Measurements from ENCODE around the gene CHST14.

CHST14 gene

DNA sequence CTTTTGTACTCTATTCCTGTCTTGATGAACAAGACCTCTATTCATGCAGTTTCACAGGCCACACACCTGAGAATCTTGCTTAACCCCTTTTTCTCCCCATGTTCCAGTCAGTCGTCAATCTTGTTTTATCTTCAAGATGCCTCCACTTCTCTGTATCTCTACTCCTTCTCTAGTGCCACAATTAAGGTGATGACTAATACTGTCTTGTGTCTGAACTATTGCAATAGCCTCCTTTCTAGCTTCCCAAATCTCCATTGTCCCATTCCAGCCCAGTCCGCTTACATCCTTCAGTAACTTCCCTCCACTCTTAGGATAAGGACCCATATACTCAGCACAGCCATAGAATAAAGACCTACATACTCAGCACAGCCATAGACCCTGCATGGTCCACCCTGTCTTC lies 24.7 kb downstream of the CHST14 start:
- DNase-seq = no peak

DNA sequence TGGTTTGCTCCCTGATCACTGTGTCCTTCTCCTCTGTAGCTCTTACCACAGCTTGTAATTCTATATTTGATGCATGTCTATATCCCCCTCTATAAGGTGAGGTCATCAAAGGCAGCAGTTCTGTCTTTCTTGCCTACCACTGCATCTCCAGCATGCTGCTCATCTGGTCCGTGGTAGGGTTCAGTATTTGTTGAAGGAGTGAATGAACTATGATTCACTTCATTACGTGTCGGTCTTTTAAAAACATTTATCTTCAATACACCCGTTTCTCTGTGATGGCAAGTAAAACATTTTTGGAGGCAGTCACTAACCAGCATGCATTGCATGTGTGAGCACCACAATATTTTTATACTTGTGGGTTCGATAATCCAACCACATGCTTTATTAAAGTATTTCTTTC lies 27.6 kb downstream of the CHST14 start:
- DNase-seq = no peak

DNA sequence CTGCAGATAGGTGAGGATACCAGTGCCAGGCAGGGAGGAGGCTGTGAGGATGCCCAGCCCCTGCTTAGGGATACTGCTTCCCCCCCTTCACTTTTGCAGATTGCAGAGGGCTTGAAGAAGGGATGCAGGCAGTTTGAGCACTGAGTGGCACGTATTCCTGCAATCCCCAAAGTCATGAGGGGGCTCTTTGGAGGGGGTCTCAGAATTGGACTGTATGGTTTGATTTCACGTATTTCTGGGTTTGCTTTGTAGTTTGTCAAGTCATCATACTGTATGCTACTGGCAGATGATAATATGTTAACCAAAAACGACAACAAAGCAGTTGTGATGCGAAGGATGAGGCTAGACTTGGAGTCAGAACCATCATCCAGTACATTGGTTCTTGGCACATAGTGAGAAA lies 28.1 kb downstream of the CHST14 start:
- no peak for DNase-seq

DNA sequence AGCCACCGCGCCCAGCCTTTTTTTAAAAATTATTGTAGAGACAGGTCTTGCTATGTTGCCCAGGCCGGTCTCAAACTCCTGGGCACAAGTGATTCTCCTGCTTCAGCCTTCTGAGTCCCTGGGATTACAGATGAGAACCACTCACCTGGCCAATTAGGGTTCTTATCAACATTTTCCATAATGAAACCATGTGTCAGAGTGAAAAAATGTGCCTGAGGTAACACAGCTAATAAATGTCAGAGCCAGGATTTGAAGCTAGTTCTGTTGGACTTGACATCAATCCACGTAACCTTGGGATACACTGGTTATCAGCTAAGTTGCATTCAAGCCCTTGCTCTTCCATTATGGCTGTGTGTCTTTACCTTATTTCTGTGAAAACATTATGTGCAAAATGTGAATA lies 29.1 kb downstream of the CHST14 start:
- DNase-seq = no peak

DNA sequence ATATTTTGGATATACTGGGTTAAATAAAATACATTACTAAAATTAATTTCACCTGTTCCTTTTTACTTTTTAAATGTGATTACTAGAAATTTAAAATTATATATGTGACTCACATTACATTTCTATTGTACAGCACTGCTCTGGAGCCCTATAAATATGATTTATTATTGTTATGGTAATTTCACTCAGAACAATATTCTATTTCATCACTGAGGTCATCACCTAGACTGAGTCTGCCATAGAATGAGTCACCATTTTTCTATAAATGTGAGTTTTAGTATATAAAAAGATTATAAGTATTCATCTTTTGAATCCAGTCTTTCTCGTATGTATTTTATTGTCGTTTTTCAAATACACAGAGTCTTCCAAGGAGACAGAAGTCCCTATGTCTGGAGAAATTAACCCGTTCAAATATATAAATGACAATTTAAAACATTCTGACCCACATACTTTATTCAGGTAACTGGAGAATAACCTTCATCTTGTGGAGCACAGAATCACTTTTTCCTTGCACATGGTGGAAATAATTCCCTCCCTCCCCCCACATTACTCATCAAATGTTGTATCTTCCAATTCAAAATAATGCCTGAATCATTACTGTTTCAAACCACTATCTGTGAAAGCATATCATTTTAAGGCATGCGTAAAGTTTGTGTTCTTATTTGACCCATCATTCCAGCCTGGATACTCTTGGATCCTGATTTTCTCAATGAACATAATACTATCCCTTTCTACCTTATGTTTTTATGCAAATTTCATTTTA lies 30.0 kb downstream of the CHST14 start:
- no peak for DNase-seq

DNA sequence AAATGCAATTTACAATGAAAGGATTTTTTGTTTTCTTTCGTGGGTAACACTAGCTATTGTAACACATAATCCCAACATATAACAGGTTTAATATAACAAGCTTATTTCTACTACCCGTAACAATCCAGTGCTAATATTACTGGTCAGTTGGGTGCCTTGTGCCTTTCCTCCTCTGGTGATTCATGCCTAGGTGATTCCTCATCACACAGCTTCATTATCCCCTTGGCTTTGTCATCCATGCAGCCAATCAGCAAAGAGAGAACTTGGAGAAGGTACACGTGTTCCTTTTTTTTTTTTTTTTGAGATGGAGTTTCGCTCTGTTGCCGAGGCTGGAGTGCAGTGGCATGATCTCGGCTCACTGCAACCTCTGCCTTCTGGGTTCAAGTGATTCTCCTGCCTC lies 30.7 kb downstream of the CHST14 start:
- DNase-seq = no peak

DNA sequence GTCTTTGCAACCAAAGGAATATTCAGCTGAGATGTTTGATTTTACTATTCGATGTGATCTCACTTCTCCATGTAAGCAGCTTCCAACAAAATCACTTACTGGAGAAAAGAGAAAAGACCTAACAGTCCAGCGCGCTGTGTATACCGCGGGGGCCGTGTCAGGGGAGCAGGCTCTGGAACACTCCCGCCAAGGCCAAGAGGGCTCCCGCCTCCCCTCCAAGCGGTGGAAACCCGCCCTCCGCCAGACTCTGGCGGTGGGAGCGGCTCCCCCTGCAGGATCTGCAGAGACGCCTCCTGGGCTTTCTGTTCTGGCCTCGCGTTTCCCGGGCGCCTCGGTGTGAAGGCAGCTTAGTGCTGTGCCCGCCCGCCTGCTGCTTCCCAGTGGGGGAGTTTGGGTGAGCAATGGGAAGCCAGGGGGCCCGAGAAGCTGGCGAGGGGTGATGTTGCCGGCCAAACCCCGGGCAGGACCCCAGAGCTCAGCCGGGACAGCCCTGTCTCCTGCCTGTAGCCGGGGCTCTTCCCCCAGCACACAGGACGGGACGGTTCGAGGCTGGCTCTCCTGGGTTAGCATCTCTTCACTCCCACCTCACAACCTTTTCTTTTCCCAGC lies 36.3 kb downstream of the CHST14 start:
- peak; percentile 65 for DNase-seq

DNA sequence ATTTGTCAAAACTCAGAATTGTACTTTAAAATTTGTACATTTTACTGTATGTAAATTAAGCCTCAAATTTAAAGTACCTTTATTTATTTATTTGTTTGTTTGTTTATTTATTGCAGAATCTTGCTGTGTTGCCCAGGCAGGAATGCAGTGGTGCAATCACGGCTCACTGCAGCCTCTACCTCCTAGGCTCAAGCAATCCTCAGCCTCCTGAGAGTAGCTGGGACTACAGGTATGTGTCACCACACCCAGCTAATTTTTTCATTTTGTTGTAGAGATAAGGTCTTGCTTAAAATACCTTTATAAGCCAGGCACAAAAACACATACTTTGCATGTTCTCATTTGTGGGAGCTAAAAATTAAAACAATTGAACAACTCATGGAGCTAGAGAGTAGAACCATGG lies 37.4 kb downstream of the CHST14 start:
- DNase-seq = no peak

DNA sequence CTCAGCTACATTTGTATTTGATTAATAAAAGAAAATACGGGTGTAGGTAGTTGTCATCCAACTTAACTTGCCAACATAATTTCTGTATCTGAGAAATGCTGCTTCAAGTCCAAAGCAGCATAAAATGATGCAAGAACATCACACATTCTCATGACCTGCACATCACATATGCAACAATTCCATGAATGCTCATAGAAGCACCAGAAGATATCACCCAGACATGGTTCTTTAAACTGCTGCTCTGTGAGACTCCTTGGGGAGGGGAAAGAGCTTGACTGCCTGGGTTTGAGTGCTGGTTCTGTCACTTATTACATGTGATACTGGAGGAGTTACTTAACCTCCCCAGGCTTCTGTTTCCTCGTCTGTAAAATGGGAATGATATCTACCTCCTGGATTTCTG lies 39.4 kb downstream of the CHST14 start:
- no peak for DNase-seq

DNA sequence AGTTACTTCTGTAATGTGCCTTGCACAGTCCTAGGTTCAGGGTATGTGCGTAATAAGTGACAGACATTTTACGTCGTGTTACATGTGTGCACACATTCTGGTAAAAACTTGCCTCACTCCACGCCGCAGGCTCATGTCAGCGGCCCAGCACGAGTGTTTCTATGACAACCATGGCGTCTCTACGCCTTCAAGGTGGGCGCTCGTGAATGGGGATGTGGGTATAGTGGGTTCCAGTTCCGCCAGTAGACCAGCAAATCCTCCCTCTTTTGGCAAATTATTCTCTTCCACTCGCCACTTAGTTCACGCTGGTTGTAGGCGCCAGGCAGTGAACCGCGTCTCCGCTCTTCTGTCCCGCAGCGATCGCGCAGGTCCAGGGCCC lies 40.3 kb downstream of the CHST14 start:
- DNase-seq = no peak

DNA sequence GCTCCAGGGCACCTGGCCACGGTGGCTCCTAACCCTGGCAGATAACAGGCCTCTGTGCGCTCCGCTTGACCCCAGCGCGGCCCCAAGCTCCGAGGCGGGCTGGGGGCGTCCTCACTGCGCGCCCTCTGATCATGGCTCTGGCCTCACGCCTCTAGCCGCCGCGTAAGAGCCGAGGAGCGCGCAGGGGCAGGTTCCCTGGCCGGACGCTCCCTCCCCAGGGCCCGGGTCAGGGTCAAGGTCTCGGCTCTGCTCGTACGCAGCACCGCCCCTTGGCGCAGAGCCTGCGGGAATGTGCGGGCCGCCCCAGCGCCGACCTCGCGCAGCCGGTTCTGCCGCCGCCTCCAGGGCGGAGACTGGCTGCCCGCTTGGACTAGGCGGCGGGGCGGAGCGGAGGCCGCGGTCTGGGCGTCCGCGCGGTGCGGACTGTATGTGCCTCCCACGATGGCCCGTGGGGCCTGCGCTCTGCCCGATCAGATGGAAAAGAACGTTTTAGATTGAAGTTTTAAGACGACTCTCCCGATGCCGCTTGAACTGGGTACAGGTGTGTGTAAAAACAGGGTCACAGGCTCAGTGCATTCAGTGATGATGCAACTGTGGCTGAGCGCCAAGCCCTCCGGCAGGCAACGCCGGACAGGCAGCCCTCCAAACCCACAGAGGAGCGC lies 40.8 kb downstream of the CHST14 start:
- peak; percentile 10 for DNase-seq

DNA sequence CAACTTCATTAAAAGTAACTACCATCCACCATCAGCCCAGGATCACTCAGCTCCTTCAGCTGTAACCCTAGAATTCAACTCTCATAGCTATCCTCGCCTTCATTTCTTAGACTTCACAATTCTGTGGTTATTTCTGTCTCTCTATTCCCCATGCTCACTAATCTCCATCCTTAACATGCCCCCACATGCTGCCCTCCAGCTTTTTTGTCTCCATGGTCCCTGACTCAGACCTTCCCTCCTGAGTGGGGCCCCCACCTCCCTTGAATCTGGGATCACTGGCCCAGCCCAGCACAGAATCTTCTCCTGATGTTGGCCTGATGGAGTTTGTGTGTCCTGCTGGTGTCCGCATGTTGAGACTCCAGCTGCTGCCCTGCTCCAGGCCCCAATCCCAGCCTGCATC lies 41.7 kb downstream of the CHST14 start:
- DNase-seq = no peak

DNA sequence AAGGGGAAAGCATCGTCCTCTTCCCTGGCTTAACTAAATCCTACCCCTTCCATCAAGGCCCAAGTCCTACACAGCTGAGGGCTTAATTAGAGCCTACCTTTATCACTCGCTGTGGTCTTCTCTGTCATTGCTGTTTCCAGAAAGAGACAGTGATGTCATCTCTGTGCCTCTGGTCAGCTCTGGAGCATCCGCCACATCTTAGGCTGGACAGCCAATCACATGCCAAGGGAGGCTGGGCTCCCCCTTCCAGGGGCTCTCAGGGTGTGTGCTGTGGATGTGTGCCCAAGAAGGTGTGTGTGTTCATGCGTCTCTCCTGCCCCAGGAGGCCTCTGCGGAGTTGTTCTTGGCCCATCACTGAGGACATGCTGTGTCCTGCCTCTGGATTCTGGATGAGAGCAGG lies 42.8 kb downstream of the CHST14 start:
- no peak for DNase-seq

DNA sequence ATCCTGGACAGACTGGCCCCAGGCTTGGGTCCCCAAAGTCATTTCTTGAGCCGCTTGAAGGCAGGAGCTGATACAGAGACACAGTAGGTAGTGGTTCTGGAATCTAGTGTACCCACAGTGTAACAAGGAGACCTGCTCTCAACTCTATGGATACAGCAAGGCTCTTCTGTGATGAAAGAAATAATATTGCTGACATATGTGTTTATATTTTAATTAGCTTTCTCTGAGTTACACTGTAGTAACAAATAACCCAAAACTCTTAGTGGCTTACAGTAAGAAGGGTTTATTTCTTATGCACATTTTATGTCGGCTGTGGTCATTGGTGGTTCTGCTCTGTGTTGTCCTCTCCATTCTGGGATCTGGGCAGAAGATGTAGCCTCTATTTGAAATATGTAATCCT lies 45.5 kb downstream of the CHST14 start:
- no peak for DNase-seq

Data from activated CD4-positive, alpha-beta T cell treated with anti-CD3 and anti-CD28 coated beads, Interleukin-2, amount 50 U/mL, for 16 hours (primary cell).